HTERT RPE-1 (cell line): ENCODE results near the gene HES6.
"Not testable (repeated sequence)": the region's sequence is repeated elsewhere in the genome, so short reads cannot be mapped to it uniquely, and the experiment has no call there.

Experiments
- in situ Hi-C: fragments of 300-500 bp; cut with MboI; formaldehyde crosslinking; loops from 4 replicates; pipeline ENCODE4 v1.14.3; 2020; ENCODE audit warnings: low sequenced_read_pairs

Gene HES6

DNA sequence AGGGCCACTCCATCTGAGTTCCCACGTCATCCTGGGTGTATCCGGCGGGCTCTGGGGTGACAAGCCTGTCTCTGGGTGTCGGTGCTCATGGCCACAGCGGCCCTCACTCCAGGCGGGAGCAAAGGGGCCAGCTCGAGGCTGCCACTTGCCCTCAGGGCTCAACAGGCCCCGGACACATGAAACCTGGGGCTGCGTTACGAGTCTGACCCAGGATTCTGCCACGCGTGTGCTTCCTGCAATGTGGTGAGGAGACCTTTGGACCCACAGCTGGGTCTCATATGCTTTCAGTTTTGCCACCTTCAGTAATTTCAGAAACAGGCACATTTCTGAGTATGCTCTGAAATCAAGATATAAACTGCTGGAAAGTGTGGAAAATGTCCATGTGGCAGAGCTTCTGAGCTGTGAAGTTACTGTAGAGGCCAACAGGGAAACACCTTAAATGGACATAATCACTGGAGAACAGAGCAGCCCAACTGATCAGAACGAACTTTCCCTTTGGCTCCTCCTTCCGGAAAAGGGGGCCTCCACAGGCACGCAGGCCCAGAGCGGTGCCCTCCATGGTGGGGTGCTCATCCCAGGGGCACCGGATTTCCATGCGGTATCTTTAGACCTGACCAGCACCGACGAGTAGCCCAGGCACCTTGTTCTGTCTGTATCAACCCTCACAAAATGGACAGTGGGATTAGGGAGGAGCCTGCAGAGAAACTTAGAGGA is 34.5 kb upstream of the HES6 start:
- in situ Hi-C loops = no loop called here

DNA sequence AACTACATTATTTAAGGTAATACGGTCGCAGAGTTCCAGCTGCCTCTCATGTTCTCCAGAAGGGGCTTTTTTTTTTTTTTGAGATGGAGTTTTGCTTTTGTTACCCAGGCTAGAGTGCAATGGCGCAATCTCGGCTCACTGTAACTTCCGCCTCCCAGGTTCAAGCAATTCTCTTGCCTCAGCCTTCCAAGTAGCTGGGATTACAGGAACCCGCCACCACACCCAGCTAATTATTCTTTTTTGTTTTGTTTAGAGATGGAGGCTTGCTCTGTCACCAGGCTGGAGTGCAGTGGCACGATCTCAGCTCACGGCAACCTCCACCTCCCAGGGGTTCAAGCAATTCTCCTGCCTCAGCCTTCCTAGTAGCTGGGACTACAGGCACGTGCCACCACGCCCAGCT is 33.6 kb upstream of the HES6 start:
- in situ Hi-C loops = not testable (repeated sequence)

DNA sequence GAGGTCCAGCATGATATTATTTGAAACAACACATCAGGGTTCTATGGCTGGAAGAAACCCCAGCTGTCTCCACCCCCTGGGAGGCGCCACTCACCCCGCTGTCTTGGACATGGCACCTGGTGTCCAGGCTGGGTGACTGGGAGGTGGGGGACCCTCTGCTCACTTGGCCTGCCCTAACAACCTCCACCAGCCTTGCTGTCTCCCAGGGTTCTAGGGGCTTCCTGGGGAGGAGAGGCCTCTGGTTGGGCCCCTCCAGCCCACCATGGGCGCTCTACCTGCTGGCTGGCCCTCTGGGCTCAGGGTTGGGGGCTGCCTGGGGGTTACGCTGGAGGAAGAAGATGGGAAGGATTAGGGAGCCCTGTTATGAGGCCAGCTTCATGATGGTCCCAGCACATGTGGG is 32.3 kb upstream of the HES6 start:
- in situ Hi-C loops = no loop called here

DNA sequence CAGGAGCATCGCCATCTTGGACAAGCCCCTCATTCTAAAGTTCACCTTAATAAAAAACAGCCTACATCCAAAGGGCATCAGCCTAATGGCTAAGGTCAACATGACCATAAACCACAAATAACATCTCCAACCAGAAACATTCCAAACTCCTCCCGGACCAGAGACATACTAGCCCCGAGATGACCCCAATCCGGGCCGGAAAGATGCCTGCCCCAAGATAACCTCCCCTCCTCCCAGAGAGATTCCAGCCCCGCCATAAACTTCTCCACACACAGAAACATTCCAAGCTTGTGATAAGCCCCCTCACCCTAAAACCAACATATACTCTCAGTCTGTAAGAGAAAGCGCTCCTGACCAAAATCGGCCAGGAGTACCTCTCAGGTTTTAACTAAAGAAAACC is 31.8 kb upstream of the HES6 start:
- in situ Hi-C loops = not testable (repeated sequence)

DNA sequence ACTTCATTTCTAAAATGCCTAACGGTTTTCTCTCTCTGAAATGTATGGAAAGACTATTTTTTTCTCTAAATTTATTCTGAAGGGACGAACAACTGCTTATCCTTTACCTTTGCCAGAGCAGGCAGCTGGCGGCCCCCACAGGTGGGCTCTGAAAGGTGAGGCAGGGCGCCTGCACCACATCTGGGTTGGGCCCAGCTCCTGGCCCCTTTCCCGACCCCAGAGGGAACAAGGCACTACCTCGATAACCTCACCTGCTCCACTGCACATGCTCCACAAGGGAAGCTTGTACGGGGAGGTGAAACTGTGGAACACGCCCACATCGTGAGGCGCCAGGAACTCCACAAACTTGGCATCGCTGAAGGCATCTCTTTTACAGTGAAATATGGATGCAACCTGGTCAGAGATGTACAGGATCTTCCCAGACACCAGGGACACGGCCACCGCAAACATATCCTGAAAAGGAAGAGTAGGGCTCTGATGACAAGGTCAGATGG is 31.3 kb upstream of the HES6 start:
- in situ Hi-C loops = no loop called here

DNA sequence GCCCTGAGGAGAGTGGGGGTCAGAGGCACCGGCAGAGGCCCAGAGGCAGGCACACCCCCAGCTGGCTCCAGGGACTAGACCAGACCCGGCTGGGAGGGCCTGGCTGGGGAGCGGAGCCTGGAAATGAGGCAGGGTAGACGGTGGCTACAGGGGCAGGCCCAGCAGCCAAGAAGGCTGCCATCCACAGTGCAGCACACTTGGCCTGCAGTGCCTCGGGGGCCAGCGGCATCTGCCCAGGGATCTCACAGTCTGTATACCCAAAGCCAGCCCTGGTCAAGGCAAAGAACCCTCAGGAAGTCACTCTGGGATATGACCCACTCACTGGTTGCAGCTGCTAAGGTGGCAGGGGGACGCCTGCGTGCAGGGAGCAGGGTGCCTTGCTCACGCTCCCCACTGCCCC is 30.8 kb upstream of the HES6 start:
- in situ Hi-C loops = no loop called here

DNA sequence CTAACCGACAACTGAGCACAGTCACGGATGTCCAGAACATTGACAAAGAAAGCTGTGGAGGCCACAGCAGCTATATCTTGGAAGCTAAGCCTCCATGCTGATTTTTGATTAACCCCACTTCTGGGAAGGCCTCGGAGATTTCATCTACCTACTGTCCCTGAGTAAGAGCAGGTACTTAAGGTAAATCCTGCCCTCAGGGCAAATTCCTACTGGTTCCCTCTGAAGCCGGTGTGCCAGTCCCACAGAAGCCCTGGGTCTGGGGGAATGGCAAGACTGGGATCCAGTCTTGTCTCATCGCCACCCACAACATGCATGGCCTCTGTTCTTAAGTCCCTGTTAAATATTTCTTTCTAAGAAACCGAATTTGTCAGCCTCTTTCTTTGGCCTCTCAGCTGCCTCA is 29.9 kb upstream of the HES6 start:
- in situ Hi-C loops = no loop called here

DNA sequence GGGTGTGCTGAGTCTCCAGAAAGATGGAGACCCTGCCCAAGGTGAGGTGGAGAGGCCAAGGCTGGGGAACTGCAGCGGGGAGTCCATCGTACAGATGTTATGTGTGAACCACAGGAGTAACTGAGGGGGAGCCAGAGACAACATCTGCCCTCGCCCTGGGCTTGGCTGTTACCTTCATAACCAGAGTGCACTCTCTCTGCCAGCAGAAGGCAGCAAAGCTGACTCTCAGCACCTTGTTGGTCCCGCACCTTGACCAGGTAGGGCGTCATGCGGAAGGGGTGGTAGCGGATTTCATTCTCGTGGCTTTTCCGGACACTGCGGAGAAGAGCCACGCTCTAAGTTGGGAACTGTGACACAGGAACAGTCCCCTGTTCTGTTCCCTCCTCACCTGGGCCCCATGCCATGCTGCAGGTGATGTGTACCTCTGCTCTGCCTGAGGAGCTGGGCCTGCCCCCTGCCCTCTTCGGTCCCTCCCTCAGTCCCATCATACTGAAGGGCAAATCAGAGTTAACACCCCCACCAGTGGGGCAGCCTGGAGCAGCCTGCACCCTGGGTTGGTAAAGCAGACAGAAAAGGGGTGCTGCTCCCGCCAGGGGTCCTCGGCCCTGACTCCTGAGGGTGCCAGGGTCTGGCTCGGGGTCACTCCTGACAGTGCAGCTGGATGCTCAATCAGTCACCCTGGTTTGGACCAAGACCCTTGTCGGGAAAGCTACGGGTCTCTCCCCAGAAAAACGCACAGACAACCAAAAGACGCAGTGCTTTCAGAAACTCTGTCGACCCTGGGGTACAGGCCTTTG is 28.2 kb upstream of the HES6 start:
- in situ Hi-C loops = no loop called here

DNA sequence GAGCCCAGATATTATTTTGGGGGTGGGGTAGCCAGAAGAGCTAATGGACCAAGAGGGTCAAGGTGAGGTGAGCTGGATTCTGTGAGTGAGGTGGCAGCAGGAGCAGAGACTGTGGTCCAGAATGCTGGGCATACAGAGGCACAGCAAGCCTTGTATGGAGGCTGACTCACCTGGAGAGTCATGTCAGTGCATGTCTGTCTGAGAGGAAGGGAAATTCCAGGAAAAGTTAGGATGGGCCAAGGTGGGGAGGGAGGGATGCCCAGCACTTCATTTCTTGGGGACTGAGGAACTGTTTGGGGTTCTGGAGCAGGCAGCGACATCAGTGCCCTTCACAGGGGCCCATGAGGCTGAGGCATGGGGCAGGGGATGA is 27.5 kb upstream of the HES6 start:
- in situ Hi-C loops = no loop called here

DNA sequence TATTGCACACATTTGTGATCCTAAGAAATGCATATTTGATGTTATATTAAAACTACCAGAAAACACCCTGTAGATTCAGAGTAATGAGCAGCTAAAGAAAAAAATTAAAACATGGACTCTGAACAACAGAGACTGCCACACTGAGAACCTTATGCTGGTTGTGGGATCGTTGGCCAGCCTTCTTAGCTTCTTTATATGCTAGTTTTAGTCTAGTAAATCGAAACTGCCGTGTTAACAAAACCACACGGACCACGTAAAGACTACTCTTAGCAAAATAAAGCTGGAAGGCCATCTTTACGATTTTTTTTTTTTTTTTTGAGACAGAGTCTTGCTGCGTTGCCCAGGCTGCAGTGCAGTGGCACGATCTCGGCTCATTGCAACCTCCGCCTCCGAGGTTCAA is 25.8 kb upstream of the HES6 start:
- in situ Hi-C loops = no loop called here

DNA sequence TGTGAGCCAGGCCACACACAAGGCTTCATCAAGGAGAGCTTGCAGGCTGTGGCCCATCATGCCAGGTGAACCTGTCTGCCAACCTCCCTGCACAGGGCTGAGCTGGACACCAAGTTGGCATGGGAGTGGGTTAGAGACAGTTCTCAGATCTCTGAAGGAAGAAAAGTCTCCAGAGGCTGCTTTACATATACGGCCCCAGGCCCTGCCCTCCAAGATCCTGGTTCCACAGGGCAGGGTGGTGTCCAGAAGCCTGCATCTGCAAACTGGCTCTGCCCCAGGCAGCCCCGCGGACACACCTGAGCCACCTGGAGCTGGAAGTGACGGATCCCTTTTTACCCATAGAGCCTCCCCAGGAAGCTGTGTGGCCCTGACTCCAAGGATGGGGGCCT is 24.2 kb upstream of the HES6 start:
- in situ Hi-C loops = no loop called here

DNA sequence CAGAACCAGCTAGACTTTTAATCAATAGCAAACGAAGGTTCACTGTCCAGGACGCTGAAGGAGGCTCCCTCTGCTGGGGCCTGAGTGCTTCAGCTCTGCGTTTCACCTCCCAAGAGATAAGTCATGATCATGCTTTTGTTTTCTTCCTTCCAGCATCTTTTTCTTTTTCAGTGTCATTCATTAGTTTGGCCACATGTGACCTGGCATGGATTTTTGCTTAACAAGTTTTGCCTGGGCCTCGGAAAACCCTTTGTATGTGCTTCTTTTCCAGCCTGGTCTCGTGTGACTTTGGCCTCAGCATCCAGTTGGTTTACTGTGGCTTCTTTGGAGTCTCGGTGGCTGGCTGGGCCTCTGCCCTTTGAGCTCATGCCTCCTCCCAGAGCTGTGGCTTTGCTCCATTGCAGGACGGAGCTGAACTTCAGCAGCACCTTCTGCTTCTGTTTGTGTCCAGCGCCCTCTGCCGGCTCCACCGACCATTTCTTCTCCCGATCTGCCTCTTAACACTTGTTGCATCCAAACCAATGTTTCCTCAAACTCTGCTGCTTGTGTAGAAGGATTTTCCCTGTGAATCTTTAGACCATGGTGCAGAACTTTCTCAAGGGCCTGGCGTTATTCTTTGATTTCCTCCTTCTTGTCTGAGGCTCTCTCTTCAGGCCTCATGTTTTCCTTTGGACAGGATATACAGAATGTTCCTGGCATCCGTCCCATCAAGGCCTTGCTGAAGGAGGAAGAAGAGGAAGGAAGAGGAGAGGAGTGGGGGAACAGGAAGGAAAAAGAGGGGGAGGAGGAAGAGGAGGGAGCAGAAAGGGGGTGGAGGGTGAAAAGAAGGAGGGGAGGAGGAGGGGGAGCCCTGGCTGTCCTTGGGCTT is 23.6 kb upstream of the HES6 start:
- in situ Hi-C loops = no loop called here

DNA sequence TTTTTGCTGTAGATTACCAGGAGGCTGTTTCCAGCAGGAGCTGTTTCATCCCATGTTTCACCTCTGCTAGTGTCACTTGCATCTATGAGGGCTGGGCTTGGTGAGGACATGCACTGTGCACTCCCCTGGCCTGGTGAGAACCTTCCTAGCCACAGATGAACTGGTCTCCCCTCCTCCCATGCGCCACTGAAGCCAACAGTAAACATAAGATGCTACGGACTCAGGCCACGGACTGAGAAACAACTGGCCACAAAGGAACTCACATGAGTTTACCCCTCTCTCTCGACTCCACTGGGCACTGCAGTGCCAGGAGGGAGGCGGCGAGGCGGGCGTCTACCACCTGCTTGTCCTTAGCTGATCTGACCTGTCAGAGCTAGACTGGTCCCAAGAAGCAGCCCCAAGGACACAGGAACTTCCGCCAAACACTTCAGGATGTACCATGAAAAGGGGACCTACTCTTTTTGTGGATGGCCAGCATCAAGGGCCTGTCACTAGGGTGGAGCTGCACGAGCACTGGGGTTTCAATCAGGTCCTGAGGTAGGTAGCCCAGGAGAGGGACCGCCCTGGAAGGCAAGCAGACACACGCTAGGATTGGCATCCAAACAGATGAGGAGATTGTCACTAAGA is 22.8 kb upstream of the HES6 start:
- in situ Hi-C loops = no loop called here

DNA sequence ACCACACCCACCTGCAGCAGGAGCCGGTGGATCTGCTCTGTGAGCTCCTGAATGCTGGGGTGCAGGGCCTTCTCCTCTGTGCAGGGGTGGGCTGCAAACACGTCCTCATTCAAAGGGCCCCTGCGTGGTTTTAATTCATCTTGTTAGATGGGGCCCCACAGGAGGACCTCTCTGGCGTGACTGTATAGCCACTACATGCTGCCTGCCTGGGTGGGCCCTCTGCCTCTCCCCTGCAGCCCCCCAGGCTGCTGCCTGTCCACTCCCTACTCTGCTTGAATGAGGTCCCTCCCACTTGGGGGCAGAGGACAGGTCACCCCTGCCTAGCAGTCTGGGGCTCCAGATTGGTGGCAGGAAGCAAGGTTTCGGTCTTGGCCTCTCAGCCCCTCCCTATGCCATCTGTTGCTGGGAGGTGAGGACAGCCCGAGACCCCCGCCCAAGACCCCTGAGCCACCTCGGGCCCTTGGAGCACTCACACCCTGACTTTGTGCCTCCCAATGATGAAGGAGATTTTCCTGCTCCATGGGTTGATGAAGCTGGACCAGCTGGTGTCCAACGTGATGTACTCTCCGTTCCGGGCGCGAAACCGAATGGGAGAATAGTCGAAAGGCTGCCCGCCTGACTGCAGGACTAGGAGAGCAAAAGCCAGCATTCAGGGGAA is 22.0 kb upstream of the HES6 start:
- in situ Hi-C loops = no loop called here

DNA sequence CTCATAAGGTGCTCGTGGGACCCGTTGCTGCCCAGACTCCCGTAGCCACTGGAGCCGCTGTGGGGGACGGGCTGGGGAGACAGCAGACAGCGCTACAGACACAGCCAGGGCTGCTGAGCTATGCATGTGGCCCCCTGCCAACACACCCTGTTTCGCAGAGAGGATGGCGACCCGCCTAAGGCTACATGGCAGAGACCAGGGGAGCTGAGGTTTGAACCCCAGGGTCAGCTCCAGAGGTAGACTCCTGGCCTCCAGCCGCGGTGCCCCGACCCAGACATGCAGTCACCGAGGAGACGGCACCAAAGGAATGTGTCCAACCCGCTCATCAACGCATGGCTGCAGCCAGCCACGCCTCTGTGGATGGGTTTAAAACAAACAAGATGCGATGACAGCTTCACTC is 21.0 kb upstream of the HES6 start:
- in situ Hi-C loops = no loop called here

DNA sequence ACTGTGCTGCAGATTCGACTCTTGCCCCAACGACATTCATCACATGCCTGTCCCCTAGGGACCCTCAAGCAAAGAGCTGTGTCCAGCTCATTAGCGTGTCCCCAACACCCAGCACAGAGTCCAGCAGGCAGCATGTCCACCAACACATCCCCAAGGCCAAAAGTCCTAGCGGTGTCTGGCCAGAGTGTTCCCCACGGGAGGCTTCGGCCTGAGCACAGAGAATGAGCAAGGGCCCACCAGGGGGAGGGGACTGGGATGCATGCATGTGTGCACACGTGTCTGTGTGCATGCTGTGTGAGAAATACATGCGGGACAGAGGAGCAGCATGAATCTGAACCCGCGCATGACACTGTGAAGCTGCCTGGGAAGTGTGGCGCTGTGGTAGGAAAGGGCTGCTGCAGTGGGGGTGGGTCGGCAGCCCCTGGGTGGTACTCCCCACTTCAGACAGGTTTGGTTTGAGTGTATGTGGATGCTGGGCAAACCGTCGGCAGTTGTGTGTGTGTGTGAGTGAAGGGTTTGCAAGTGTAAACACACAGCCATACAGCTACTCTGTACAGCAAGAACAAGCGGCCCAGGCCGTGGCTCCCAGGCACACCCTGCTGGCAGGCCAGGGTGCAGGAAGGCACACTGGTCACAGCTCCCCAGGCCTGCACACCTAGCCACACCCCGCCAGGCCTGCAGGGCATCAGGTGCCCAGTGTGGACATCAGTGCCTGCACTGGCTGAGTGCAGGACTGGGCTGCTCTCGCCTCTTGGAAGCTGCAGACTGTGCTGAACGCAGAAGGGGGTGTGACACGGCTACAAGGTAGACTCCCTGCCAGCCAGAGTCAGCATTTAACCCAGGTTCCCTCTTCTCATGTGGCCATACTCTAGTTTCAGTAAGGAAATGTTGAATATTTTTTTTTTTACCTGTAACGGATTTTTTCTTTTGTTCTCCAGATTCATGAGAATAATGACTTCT is 19.5 kb upstream of the HES6 start:
- in situ Hi-C loops = no loop called here

DNA sequence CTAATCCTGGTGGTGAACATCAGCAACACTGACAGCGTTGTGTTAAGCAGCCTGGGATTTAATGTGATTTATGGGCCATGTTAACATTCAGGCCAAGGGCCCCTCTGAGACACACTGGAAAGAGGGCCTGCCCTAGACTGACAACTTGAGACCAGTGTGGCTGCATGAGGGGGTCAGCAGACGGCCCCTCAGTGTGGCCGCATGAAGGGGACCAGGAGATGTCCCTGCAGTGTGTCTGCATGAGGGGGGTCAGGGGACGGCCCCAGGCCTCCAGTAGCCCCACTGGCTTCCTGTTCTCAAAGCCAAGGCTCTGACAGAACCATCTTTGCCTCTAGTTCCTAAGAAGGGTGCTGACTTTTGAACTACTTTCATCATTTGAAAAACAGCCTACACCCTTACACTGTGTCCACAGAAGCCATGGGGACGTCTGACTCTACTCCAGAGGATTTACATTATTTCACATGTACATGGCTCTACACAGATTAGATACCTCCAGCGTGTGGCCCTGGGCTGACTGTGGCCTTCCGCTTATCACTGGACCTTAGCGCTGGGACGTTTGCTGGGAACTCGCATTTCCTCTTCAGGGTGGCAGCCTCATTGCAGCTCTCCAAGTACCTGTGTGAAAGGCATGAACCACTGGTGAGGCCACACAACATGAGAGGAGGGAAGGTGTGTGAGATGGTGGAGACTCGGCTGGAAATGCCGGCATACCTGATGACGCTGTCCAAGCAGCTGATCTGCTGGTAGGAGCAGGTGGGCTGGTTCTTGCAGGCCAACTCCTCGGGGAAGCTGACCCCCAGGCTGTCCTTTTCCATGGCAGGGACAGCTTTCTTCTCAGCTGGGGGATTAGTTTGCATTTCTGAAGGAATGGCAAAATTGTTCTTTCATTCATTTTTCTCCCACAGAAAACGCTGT is 18.2 kb upstream of the HES6 start:
- in situ Hi-C loops = no loop called here

DNA sequence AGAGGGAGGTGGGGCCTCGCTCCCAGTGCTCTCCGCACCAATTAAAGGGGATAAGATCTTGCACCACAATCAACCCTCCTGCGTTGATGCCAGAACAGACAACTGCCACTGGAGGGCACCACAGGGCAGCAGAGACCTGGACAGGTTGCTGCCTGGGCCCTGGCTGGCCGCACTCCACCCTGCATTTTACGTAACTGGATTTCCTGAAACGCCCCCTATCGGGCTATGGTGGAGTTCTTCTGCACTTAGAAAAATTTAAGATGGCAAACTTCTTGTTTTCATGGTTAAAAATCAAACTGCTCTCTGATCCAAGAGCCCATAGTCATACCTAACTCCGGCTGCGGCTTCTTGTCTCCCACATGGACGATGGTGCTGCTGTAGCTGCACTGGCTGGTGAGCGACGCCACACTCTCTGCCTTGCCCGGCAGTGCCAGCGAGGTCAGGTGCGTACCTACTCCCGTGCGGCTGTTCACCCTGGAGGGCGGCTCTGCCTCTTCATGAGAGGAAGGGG is 16.8 kb upstream of the HES6 start:
- in situ Hi-C loops = no loop called here
